GM12892 (cell line): ENCODE measurements around the gene MIX23.

Experiments used
- POLR2A ChIP-seq: IDR thresholded peaks from 2 replicates; pipeline ENCODE4 v1.6.1; 2011; ENCODE audit warnings: low read depth, low read length, control low read depth
- POLR2AphosphoS5 ChIP-seq: IDR thresholded peaks from 2 replicates; pipeline ENCODE4 v1.6.1; 2011; ENCODE audit warnings: low read depth, low read length, control low read depth
- TAF1 ChIP-seq: IDR thresholded peaks from 2 replicates; pipeline ENCODE4 v1.6.1; 2011; ENCODE audit warnings: low read depth, mild to moderate bottlenecking, control low read depth, low read length, borderline replicate concordance

- TF ChIP-seq POLR2AphosphoS5 (no peak), POLR2A (no peak), TAF1 (no peak)
These were observed 60.6 kb downstream of the MIX23 start for GRCh38 chr3:122322095-122323075.
